ENCODE measurements around the gene LRRTM4. TPM values are rescaled to one million over a fixed set of nuclear protein-coding genes. Genes with fewer than 3 reads are reported as not detected.

LRRTM4 gene
- total and polyA plus RNA-seq, 10 of the 15 experiments (the other 5 are each of a cell fraction or from before 2014, with no cell fraction given) = 0.01 to 1.0 TPM; not detected in 8

- TF ChIP-seq ZBTB11 (CRISPR knock-in tag; IDR thresholded peaks at IDR 0.05) = no peak
- TF ChIP-seq, protein P1, sequence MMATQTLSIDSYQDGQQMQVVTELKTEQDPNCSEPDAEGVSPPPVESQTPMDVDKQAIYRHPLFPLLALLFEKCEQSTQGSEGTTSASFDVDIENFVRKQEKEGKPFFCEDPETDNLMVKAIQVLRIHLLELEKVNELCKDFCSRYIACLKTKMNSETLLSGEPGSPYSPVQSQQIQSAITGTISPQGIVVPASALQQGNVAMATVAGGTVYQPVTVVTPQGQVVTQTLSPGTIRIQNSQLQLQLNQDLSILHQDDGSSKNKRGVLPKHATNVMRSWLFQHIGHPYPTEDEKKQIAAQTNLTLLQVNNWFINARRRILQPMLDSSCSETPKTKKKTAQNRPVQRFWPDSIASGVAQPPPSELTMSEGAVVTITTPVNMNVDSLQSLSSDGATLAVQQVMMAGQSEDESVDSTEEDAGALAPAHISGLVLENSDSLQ (IDR thresholded peaks at IDR 0.05) = no peak
- TF ChIP-seq HDAC2 (IDR thresholded peaks at IDR 0.05) = no peak
- TF ChIP-seq CBX3 (IDR thresholded peaks at IDR 0.05; ENCODE audit: borderline replicate concordance, low read depth) = no peak
- no peak for TF ChIP-seq GATAD2B (conservative IDR thresholded peaks at IDR 0.05; ENCODE audit: low read depth)
- no peak for TF ChIP-seq LARP7 (IDR thresholded peaks at IDR 0.05)
- no peak for TF ChIP-seq CHD4 (IDR thresholded peaks at IDR 0.05)
- TF ChIP-seq KAT2A (conservative IDR thresholded peaks at IDR 0.05; ENCODE audit: control insufficient read depth, low read depth, low read length) = no peak
- TF ChIP-seq ZNF687 (IDR thresholded peaks at IDR 0.05) = no peak
- TF ChIP-seq, protein P2, sequence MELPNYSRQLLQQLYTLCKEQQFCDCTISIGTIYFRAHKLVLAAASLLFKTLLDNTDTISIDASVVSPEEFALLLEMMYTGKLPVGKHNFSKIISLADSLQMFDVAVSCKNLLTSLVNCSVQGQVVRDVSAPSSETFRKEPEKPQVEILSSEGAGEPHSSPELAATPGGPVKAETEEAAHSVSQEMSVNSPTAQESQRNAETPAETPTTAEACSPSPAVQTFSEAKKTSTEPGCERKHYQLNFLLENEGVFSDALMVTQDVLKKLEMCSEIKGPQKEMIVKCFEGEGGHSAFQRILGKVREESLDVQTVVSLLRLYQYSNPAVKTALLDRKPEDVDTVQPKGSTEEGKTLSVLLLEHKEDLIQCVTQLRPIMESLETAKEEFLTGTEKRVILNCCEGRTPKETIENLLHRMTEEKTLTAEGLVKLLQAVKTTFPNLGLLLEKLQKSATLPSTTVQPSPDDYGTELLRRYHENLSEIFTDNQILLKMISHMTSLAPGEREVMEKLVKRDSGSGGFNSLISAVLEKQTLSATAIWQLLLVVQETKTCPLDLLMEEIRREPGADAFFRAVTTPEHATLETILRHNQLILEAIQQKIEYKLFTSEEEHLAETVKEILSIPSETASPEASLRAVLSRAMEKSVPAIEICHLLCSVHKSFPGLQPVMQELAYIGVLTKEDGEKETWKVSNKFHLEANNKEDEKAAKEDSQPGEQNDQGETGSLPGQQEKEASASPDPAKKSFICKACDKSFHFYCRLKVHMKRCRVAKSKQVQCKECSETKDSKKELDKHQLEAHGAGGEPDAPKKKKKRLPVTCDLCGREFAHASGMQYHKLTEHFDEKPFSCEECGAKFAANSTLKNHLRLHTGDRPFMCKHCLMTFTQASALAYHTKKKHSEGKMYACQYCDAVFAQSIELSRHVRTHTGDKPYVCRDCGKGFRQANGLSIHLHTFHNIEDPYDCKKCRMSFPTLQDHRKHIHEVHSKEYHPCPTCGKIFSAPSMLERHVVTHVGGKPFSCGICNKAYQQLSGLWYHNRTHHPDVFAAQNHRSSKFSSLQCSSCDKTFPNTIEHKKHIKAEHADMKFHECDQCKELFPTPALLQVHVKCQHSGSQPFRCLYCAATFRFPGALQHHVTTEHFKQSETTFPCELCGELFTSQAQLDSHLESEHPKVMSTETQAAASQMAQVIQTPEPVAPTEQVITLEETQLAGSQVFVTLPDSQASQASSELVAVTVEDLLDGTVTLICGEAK (IDR thresholded peaks at IDR 0.05; ENCODE audit: borderline replicate concordance) = no peak
- no peak for TF ChIP-seq TCF12 (IDR thresholded peaks at IDR 0.05; ENCODE audit: low read depth, low read length)
- no peak for TF ChIP-seq WRNIP1 (IDR thresholded peaks at IDR 0.05; ENCODE audit: borderline replicate concordance, low read depth, low read length)
Measured at GRCh38 chr2:77301441-77301840, 220.7 kb downstream of the LRRTM4 start (continued).

Data from GM12878 (cell line).